GM21515 (cell line): ENCODE results near the gene FBP1.

Source experiments
- ATAC-seq: cut with Tn5 transposase; IDR thresholded peaks from one replicate; pipeline ENCODE4 v1.9.1; 2021; ENCODE audit not compliant: unreplicated experiment

FBP1 gene

GRCh38 chr9:94639061-94639998 lies at the start of gene FBP1:
TSS of gene FBP1 (minus strand) at chr9:94639518. CDS start at chr9:94639310, 208 bp downstream.
- ATAC-seq, result peak; percentile 59

- no peak for ATAC-seq
Observed at GRCh38 chr9:94687451-94687850, 48.1 kb upstream of the FBP1 start.

GRCh38 chr9:94685359-94685758 lies 46.0 kb upstream of the FBP1 start:
- ATAC-seq, result no peak

DNA sequence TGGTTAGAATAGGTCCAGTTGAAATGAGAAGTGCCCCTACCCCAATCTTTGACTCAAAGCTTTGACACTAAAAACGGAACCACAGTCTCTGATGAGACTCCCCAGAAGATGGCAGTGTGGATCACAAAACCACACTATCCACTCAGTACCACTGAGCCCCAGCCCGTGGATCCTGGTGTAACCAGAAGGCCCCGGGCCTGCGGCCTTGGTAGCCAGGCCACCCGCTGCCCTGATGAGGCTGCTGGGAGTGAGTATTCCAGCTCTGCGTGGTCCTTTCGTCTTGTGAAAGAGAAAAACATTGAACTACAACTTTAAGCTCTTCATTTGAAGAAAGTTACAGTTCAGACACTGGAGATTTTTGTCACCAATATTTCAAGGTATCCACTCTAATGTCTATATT lies 42.2 kb upstream of the FBP1 start:
- ATAC-seq, result no peak

GRCh38 chr9:94680621-94681020 lies 41.3 kb upstream of the FBP1 start:
- no peak for ATAC-seq

DNA sequence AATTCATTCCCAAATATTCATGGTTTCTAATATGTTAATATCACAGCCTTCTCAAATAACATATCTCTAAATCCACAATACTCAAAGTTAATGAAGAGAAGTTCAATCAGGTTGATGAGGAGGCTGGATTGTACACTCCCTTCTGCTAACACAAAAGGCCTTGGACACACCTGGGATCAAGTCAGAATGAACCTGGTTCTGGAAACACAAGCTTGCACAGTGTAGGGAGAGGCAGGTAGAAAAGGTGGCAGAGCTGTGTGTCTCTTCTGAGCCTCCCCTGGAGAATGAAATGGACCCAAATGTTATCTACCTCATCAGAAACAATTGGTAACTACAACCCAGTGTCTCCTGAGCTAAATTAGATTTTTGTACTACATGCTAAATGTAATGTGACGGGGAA lies 40.7 kb upstream of the FBP1 start:
- ATAC-seq, result no peak

GRCh38 chr9:94679587-94679986 lies 40.3 kb upstream of the FBP1 start:
- no peak for ATAC-seq

DNA sequence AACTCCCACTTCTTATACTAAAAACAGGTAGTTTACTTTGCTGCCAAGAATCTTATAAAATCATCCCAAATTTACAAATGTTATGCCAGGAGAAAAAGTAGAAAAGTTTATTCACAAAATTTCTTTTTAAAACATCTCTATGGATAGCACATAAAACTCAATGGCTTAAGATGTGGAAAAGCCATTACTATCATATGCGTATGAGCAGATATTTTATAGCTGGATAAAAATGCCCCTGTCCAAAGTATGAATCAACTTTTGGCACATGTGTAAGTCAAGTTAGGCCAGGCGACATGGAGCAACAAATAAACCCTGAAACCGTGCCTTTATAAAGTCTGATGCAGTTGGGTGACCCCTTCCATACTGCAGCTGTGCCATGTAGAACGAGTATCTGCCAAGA lies 38.6 kb upstream of the FBP1 start:
- no peak for ATAC-seq

DNA sequence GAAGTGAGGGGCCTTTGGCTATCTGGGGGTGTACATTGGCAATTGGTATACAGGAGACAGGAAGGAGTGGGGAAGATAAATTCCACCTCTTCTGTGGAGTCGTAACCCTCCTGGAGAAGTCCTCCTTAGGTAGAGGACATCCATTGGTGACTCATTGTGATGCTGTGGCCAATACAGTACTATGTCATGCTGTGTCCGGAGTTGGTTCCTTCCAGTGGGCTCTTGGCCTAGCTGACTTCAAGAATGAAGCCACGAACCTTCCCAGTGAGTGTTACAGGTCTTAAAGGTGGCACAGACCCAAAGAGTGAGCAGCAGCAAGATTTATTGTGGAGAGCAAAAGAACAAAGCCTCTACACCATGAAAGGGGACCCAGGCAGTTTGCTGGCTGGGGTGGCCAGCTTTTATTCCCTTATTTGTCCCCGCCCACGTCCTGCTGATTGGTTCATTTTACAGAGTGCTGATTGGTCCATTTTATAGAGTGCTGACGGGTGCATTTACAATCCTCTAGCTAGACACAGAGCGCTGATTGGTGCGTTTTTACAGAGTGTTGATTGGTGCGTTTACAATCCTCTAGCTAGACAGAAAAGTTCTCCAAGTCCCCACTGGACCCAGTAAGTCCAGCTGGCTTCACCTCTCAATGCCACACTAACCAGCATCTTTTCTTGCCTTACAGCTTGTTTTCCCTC lies 37.3 kb upstream of the FBP1 start:
- ATAC-seq, result no peak

- ATAC-seq, result no peak
Observed at GRCh38 chr9:94675008-94675881, 35.9 kb upstream of the FBP1 start.

DNA sequence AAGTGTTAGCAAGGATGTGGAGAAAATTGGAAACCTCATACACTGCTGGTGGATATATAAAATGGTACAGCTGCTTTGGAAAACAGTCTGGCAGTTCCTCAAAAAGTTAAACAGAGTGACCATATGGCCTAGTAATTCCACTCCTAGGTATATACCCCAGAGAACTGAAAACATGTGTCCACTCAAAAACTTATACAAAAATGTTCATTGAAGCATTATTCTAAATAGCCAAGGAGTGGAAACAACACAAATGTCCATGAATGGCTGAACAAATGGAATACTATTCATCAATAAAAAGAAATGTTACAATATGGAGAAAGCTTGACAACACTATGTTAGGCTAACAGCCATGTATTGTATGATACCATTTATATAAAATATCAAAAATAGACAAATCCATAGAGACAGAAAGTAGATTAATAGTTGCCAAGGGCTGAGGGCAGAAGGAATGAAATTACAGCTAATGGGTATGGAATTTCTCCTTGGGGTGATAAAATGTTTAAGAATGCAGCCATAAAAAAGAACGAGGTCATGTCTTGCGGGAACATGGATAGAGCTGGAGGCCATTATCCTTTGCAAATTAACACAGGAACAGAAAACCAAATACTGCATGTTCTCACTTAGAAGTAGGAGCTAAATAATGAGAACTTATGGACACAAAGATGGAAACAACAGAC lies 33.6 kb upstream of the FBP1 start:
- ATAC-seq, result no peak

DNA sequence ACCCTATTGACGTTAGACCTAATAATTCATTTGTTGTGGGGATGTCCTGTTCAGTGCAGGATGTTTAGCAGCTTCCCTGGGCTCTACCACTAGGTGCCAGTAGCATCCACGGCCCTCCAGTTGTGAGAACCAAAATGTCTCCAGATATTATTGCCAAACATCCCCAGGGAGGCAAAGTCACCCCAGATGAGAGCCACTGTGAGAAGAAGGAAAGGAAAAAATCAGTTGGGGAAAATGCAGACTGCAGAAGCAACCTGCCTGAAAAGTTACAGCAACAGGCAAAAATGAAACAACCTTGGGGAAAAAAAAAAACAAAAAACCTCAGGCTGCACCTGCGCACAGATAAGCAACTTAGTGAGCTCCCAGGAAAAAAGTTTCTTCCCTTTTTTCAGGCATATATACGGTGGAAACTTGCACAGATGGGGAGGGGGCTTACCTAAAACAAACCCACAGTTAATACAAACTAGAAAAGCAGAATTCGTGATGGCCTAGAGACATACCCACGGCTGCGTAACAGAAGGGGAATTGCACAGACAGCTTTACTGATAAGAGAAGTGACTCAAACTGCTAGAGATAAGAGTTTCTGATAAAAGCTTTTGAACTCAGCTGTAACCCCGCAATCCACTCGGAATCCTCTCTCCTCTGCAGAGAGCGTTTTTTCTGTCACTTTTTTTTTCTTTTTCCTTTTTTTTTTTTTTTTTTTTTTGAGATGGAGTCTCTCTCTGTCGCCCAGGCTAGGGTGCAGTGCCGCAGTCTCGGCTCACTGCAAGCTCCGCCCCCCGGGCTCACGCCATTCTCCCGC lies 29.8 kb upstream of the FBP1 start:
- no peak for ATAC-seq

- ATAC-seq, result no peak
Observed at GRCh38 chr9:94668418-94668927, 29.2 kb upstream of the FBP1 start.

DNA sequence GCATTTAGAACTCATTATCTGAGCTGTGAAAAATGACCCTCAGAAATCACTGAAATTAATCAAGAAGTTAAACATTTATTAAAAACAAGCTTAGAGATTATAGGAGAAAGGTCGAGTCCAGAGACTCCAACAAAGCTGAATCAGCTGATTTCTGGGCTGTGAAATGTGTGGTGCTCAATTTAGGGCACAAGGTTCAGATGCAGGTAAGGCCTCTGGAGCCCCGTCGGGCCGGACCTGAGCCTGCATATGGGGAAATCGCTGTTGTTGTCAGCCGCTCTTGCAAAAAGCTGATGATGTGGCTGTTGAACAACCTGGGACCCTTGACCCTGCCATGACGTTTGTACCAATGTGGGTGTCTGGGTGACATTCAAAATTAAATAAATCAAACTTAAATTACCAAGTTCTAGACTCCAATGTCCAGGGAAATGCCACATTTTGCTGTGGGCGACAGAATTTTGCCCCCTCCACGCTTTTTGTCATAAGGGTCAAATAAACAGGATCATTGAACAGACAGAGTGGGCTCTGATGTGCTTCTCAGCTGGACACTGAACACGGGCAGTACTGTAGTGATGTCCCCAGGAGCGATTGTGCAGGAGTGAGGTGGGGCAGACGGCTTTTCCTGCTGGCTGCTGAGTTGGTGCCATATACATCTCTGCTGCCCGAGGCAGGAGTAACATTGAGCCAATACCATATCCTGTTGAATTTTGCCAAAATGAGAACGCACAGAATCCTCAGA lies 27.2 kb upstream of the FBP1 start:
- no peak for ATAC-seq

DNA sequence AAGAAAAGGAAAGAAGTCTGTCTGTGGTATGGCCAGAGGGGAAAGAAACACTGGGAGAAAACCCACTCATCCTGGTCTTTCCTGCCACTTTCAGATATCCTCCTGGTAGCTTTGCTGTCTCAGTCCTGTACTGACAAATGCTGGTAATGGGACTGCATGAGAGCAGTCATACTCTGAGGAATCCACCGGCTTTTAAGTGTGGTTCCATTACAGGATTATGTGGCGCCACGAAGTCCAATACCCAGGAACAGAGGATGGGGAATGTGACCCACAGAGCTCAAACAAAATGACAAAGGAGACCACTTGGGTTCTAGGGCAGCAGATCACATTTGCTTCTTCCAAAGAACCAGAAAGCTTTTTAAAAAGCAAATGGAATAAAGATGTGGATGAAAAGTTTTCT lies 26.3 kb upstream of the FBP1 start:
- ATAC-seq, result no peak

DNA sequence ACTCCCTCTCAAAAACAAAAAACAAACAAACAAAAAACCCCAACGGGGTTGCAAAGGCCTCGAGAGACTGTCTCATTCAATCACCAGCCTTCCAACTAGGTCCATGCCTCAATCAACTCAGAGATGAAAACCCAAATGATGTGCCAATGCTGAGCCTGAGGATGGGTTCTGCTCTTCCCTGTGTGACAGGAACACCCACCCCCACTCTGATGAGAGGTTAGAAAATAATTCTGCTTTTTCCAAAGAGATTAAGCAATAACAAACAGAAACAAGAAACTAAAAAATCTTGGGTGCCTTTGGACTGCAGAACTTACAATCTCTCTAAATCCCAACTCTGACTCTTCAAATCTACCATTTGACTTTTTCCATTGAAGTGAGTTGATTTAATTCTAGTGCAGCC lies 25.5 kb upstream of the FBP1 start:
- no peak for ATAC-seq

DNA sequence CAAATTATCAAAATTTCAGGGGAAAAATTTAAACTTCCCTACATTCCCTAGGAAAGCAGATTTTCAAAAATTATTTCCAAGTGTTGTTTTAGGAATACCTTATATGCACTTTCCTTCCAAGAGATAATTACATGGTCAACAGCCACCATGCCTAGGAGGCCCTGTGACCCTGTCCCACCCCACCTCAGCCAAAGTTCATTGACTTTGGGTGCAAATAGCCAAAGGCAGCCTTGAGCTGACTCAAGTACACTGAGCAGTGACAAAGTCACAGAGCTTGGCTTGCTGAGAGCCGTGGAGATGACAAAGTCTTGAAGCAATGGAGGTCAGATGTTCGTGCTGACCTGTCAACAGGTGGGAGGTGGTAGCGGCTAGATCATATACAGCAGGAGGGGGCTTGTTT lies 24.3 kb upstream of the FBP1 start:
- ATAC-seq, result no peak

DNA sequence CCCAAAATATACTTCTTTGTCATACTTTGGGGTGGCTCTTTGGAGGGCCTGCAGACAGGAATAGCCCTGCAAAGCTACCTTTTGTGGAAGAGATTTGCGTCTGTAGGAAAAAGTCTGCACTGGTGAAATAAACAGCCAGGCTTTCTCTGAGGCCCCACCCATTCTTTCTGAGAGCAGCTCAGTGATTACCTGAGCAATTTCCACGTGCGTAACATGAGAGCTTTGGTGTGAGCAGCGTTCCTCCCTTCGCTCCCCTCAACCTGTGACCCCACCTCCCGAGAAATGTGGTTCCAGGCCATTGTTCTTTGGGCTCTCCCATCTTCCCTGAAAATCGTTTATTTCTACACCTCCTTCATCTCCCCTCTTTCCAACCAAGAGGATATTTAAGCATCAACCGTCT lies 23.8 kb upstream of the FBP1 start:
- ATAC-seq, result no peak
